Upper lobe of right lung (tissue), 1 donor: ENCODE results near the gene VSIR. TPM values are rescaled to one million over a fixed set of nuclear protein-coding genes. Genes with fewer than 3 reads are reported as not detected.

Experiments
- ATAC-seq: fragments of 200-7000 bp; cut with Tn5 transposase; one replicate; pipeline ENCODE4 v1.9.1; 2020; ENCODE audit warnings: mild to moderate bottlenecking, moderate library complexity
- DNase-seq: peaks from one replicate; pipeline ENCODE4 v3.0.0-alpha.2; 2020
- H3K27ac ChIP-seq: fragments of 200-600 bp; one replicate; pipeline ENCODE4 v1.8.0; 2022
- H3K27me3 ChIP-seq: fragments of 200-600 bp; one replicate; pipeline ENCODE4 v1.8.0; 2022; ENCODE audit warnings: mild to moderate bottlenecking
- H3K36me3 ChIP-seq: fragments of 200-600 bp; one replicate; pipeline ENCODE4 v1.8.0; 2022
- H3K4me1 ChIP-seq: fragments of 200-600 bp; one replicate; pipeline ENCODE4 v1.8.0; 2022
- H3K4me3 ChIP-seq: fragments of 200-600 bp; one replicate; pipeline ENCODE4 v1.8.0; 2022; ENCODE audit warnings: mild to moderate bottlenecking
- H3K9me3 ChIP-seq: fragments of 200-600 bp; one replicate; pipeline ENCODE4 v1.8.0; 2022
- CTCF ChIP-seq: fragments of 200-600 bp; IDR thresholded peaks from one replicate; pipeline ENCODE4 v1.8.0; 2022; ENCODE audit warnings: antibody characterized with exemption
- intact Hi-C: fragments of 100-400 bp; cut with DNase I; formaldehyde crosslinking; loops from one replicate; pipeline ENCODE4 v1.11.0; 2022
- total RNA-seq: library from RNA; stranded (reverse); fragmentation: NEBNext Ultra II Directional; extraction: Animal tissue kit (Norgen Biotek cat#: 25700); gene quantifications from one replicate; pipeline ENCODE4 v1.2.1, GENCODE V29; 2021
- donor health status: DM: no; HTN: yes; CAD: no; lungs with severe emphysema.

Gene VSIR
- total RNA-seq, 1 donor from 2014 or later: 128 TPM

GRCh38 chr10:71717551-71717951 is 55.8 kb downstream of the VSIR start:
- intact Hi-C loops: no loop called here
- no peak for ATAC-seq
- H3K27ac ChIP-seq: peak overlapping the region; percentile 65

GRCh38 chr10:71717056-71717455 is 56.3 kb downstream of the VSIR start:
- Histone ChIP-seq H3K36me3 (no peaks in the 10 kb centered on the region), H3K4me1 (peaks cover 47% of the 10 kb centered on the region), H3K27me3 (no peaks in the 10 kb centered on the region), H3K4me3 (no peak overlapping the region), H3K9me3 (no peaks in the 10 kb centered on the region), H3K27ac (no peak overlapping the region)
- no peak for TF ChIP-seq CTCF
- intact Hi-C loops: no loop called here
- DNase-seq (no peak), ATAC-seq (no peak)

More at GRCh38 chr10:71717551-71717951, 55.8 kb downstream of the VSIR start:
- Histone ChIP-seq H3K36me3 (no peaks in the 10 kb centered on the region), H3K9me3 (no peaks in the 10 kb centered on the region), H3K27me3 (no peaks in the 10 kb centered on the region), H3K4me3 (no peak overlapping the region), H3K4me1 (peaks cover 45% of the 10 kb centered on the region)
- no peak for DNase-seq
- TF ChIP-seq CTCF: no peak

GRCh38 chr10:71716426-71716825 is 56.9 kb downstream of the VSIR start:
- H3K36me3 ChIP-seq: no peaks in the 10 kb centered on the region
- intact Hi-C loops: no loop called here
- no peaks in the 10 kb centered on the region for H3K9me3 ChIP-seq
- no peak overlapping the region for H3K4me3 ChIP-seq
- no peaks in the 10 kb centered on the region for H3K27me3 ChIP-seq
- H3K4me1 ChIP-seq: peaks cover 47% of the 10 kb centered on the region
- no peak for TF ChIP-seq CTCF
- no peak for DNase-seq
- ATAC-seq: no peak
- no peak overlapping the region for H3K27ac ChIP-seq

GRCh38 chr10:71715860-71716259 is 57.5 kb downstream of the VSIR start:
- ATAC-seq: no peak

GRCh38 chr10:71715026-71715425 is 58.3 kb downstream of the VSIR start:
- Histone ChIP-seq H3K27me3 (no peaks in the 10 kb centered on the region), H3K36me3 (no peaks in the 10 kb centered on the region), H3K4me1 (peaks cover 47% of the 10 kb centered on the region), H3K9me3 (no peaks in the 10 kb centered on the region), H3K27ac (peak overlapping the region; percentile 88), H3K4me3 (no peak overlapping the region)
- no peak for DNase-seq
- intact Hi-C loops: no loop called here
- no peak for TF ChIP-seq CTCF
- no peak for ATAC-seq

More at GRCh38 chr10:71715860-71716259, 57.5 kb downstream of the VSIR start:
- Histone ChIP-seq H3K4me3 (no peak overlapping the region), H3K27me3 (no peaks in the 10 kb centered on the region), H3K4me1 (peaks cover 47% of the 10 kb centered on the region), H3K27ac (no peak overlapping the region), H3K36me3 (no peaks in the 10 kb centered on the region), H3K9me3 (no peaks in the 10 kb centered on the region)
- no peak for TF ChIP-seq CTCF
- DNase-seq: no peak
- intact Hi-C loops: no loop called here

GRCh38 chr10:71714592-71714991 is 58.7 kb downstream of the VSIR start:
- no peak for TF ChIP-seq CTCF
- intact Hi-C loops: no loop called here
- Histone ChIP-seq H3K27me3 (no peaks in the 10 kb centered on the region), H3K36me3 (no peaks in the 10 kb centered on the region), H3K4me3 (no peak overlapping the region), H3K4me1 (peaks cover 47% of the 10 kb centered on the region), H3K27ac (peak overlapping the region; percentile 88), H3K9me3 (no peaks in the 10 kb centered on the region)
- DNase-seq (no peak), ATAC-seq (no peak)
